ENCODE data around the gene UBE2E2.

DNA sequence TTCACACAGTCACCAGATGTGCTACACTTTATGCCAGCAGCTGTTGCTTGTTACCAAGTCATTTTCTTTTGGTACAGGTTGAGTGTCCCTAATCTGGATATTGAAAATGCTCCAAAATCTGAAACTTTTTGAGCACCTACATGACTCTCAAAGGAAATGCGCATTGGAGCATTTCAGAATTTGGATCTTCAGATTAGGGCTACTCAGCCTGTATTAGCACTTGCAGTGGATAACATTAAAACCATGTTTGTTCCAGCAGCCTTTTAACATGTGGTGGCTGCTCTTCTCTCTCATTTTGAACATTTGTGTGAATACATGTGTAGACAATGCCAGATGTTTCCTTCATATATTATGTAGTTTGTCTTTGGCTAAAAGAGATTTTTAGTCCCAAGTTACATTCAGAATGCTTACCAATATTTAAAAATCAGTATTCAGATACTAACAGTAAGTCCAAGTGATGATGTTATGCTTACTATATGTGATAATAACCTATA is 371.7 kb downstream of the UBE2E2 start:
- no peak for TF ChIP-seq CTCF (IDR thresholded peaks at IDR 0.05; ENCODE audit: borderline replicate concordance, extremely low read depth, low read length, poor library complexity, severe bottlenecking)
- TF ChIP-seq EZH2 (IDR thresholded peaks at IDR 0.05; ENCODE audit: borderline replicate concordance, low read depth, low read length, severe bottlenecking) = no peak
